GM19351 (cell line): Measurements from ENCODE around the gene EPB41L5.
"Not testable (repeated sequence)": the region's sequence is repeated elsewhere in the genome, so short reads cannot be mapped to it uniquely, and the experiment has no call there.

Experiments used
- ATAC-seq: cut with Tn5 transposase; IDR thresholded peaks from one replicate; pipeline ENCODE4 v1.9.1; 2021; ENCODE audit warnings: mild to moderate bottlenecking, moderate library complexity; ENCODE audit not compliant: unreplicated experiment

The EPB41L5 gene

DNA sequence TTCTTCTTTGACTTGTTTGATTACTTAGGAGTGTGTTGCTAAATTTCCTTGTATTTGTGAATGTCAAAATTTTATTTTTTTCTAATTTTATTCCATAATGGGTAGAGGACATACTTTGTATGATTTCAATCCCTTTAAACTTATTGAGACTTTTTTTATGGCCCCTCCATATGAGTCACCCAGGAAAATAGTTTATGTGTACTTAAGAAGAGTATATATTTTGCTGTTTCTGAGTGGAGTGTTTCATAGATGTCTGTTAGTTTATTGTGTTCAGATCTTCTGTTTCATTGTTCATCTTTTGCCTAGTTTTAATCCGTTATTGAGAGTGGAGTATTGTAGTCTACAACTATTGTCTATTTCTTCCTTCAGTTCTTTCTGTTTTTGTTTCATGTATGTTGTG is 81.9 kb downstream of the EPB41L5 start:
- no peak for ATAC-seq

DNA sequence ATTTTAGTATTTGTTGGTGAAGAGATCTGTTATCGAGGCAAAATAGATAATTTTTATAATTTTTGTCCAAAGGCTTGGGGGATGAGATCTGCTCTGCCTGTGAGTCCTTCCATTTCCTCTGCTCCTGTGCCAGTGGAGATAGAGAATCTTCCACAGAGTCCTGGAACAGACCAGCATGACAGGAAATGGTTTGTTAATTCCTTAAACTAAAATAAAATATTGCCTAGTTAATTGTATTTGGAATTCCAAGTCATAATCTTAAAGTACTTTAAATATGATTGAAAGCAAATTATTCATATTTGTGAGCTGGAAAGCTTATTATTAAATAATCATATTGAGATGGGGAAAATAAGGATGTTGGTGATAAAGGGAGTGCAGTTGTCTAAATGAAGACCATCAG is 87.8 kb downstream of the EPB41L5 start:
- no peak for ATAC-seq

DNA sequence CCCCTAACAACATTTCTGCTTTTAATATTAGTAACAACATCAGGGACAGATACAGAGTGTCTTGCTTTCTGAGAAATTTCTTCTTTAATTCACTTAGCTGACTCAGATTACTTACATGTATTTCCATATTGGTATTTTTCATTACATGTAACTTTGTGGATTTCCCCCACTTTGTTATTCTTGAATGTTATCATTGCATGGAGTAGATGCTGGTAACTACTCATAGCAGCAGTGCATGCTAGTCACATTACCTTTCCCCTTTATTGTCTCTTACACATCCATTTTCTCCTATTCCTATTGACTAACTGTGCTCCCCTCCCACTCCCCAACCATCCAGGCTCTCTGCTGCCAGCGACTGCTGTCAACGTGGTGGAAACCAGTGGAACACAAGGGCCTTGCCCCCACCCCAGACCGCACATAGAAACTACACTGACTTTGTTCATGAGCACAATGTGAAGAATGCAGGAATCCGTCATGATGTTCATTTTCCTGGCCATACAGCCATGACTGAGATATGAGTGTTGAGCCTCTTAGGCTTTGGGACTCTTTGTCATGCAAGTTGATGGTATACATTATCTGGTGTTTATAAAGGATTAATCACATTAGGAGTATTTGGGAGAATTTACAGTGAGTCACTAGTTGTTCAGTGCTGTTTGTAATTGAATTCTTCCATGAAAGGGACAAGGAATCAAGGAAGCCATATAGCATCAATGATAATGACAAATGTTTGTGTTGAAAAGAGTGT is 91.0 kb downstream of the EPB41L5 start:
- no peak for ATAC-seq

DNA sequence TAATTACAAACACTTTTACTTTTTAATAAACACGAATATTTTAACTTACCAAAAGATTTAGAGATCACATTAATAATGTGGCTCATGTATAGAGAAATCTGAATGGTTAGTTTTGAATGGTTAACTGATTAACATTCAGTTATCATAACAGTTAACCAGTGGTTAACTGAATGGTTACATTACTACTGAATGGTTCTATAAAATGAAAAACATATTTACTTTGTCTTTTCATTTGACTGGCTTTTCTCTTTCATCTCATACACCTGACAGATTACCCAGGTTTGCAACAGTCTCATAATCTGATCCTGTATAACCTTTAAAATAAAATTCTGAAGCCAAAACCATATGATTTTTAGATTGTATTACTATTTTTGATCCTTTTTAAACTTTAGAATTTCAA is 91.9 kb downstream of the EPB41L5 start:
- no peak for ATAC-seq

DNA sequence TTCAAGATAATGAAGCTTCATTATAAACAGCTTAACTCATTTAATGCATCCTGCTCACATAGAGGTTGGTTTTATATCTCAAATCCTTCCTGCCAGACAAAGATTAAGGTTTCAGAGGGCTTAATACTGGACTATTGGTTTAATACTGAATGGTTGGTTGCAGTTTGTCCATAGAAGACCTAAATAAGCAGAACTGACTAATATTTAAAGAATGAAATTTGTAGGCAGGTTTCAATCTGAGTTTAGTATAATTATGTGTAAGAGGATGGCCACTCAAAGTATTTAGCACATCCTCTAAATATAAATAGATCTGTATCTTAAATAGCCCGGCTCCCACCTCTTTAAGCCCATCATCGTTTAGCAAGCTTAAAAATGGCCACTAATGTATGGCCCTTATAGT is 92.5 kb downstream of the EPB41L5 start:
- ATAC-seq, result peak; percentile 80

DNA sequence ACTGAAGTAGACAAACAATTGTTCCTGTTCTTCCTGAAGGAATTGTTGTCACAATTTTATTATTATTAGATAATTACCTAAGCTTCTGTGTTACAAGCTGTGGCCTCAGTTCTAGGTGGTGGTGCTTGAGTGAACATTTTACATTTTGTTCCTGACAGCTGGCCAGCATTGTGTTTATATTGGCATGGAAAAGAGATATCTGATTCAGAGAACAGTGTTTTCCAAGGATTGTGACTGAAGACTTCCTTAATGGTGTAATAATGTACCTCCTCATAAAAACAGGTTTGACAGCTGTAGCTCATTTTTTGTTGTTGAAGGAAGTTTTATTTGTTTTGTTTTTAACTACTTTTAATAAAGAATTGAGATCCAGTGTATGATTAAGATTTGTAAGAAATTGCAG is 95.2 kb downstream of the EPB41L5 start:
- ATAC-seq, result no peak

DNA sequence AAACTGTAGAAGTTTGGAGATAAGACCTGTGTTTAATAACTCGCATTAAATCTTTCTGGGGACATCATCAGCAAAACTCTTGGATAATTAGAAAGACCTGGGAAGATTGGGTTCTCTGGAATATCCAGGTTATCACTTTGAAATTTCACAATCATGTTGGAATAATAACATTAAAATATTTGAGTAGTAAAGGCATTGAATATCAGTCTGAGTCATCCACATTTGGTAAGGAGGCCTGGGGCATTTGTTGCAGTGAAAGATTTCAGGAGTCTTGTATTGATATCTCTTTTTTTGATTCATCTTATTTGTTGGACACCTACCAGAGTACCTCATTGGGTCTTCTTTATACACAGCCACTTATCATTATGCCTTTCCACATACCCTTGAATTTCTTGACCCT is 95.9 kb downstream of the EPB41L5 start:
- ATAC-seq, result no peak

DNA sequence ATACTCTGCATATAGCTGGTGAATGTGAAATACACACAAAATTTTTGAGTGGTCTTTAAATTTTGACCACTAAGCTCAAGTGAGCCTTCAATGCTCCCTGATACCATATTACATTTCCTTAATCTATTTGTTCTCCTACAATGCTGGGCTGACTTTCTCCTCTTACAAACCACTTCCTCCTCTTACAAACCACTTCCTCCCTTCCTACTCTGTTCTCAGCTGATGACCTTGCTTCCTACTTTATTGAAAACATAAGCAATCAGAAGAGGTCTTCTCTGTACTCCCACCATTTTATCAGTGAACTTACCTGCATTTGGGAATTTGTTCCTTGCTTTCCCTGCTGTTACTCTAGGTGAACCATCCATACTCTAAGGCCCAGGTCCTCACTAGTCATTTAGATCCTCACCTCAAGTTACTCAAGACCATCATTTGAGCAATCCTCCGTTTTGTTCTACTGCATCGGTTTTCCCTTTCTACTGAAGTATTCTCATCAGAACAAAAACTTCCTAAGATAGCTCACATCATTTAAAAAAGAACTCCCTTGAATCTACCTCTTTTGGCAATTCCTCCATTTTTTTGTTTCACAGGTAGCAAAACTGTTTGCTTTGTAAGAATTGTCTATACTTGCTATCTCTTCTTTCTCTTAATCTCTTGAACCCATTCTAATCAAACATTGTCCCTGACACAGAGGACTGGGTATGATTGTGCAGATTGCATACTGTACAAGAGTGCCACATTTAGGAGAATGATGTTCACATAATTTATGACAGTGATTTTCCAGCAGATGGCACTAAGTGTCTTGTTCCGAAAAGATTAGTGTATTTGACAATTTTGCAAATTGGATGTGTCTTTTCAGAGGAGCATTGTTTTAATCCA is 96.5 kb downstream of the EPB41L5 start:
- ATAC-seq, result peak; percentile 36

DNA sequence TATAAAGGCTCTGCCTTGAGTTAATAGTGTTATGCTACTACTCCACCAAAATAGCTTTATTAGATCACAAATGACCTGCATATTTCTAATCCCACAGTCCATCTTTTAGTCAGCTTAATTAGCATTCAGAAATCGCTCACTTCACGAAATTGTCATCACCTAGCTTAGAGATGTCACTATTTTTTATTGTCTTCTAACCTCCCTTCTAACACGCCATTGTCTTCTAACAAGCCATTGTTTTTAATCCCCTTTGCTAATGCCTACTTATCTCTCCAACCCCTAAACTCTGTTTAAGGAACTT is 97.1 kb downstream of the EPB41L5 start:
- no peak for ATAC-seq

DNA sequence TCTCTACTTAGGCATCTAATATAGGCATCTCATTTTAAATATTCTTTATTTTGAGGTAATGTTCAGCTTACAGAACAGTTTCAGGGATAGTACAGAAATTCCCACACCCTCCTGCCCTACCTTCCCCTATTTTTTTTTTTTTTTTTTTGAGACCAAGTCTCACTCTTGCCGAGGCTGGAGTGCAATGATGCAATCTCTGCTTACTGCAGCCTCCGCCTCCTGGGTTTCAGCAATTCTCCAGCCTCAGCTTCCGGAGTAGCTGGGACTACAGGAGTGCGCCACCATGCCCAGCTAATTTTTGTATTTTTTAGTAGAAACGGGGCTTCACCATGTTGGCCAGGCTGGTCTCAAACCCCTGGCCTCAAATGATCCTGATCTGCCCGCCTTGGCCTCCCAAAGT is 97.6 kb downstream of the EPB41L5 start:
- no peak for ATAC-seq

DNA sequence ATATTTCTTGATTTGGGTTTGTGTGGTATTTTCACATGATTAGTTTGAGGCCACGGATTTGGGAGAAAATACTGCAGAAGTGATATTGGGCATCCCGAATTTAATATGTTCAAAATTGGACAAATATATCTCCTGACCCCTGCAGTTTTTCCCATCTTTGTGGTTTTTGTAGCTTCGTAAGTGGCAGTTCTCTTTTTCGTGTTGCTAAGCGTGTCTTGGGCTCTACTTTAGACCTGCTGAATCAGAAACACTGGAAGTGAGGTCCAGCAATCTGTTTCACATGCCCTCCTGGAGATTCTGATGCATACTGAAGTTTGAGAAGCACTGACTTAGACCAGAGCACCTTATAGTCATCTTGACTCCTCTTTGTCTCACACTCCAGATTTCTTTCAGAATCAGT is 98.3 kb downstream of the EPB41L5 start:
- no peak for ATAC-seq

DNA sequence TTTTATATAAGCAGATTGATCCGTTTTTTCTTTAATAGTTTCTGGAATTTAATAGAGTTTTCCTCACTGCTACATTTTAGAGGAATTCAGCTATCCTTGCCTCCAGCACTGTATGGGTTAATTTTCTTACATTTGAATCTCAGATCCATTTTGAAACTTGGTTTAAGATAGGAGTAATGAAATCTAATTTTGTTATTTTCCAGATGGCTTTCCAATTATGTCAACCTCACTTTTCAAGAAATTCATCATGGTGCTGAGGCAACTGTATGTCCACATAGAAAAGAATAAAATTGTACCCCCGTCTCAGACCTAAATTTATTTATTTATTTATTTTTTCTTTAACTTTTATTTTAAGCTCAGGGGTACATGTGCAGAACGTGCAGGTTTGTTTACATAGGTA is 105.1 kb downstream of the EPB41L5 start:
- ATAC-seq, result no peak

DNA sequence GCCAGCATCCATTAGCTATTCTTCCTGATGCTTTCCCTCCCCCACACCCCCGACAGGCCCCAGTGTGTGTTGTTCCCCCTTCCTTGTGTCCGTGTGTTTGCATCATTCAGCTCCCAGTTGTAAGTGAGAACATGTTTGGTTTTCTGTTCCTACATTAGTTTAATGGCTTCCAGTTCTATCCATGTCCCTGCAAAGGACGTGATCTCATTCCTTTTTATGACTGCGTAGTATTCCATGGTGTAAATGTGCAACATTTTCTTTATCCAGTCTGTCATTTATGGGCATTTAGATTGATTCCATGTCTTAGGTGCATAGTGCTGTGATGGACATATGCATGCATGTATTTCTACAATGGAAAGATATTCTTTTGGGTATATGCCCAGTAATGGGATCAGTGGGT is 105.6 kb downstream of the EPB41L5 start:
- ATAC-seq, result no peak

DNA sequence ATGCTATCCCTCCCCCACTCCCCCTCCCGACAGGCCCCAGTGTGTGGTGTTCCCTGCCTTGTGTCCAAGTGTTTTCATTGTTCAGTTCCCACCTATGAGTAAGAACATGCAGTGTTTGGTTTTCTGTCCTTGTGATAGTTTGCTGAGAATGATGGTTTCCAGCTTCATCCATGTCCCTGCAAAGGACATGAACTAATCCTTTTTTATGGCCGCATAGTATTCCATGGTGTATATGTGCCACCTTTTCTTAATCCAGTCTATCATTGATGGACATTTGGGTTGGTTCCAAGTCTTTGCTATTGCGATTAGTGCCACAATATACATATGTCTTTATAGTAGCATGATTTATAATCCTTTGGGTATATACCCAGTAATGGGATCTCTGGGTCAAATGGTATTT is 108.5 kb downstream of the EPB41L5 start:
- not testable (repeated sequence) for ATAC-seq

DNA sequence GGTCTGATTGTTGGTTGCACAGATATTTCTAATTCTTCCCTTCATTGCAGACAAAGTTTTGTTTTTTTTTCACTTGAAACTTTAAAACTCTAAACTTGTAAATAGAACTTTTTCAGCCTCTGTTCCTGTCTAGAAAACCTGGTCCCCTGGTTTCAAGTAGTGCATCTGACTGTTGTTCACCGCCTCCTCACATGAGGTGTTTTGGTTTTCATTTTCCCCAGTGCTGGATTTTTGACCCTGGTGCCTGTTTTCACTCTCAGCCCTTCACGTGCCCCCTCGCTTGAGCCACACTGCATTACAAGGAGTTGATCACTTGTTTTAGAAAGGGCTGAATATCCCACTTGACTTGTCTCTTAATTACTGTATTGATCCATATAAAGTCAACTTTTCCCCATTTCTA is 110.2 kb downstream of the EPB41L5 start:
- ATAC-seq, result no peak

DNA sequence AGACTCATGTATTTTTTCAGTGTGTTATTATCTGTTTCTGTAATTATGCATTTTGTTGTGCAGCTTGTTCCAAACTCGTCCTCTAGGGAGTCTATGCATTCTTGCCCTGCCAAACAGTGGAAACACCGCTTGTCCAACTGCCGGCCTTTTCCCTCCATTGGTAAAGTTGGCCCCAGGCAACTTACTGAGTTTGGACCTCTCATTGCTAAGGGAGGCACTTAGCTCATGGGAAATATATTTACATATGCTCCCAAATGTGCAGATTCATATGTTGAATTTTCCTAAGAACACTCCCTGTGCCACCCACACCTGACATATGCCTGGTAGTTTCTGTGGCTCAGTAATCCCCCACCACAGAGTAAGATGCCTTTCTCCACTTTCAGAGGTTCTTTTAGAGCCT is 112.3 kb downstream of the EPB41L5 start:
- ATAC-seq, result no peak

DNA sequence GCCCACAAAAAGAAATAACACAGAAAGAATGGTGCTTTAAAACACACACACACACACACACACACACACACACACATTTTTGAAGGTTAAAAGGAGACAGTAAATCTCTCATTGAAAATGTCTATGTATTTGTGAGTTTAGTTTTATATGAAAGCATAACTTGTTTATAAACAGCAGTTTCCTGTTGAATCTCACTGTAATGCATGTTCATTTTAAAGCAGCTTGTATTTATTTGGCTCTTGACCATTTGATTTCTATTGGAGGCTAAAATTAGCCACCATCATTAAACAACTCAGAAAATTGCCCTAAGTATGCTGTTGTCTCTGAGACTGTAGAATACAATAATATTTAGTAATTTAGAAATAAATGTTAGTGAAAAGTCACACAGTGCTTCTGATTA is 115.3 kb downstream of the EPB41L5 start:
- no peak for ATAC-seq

DNA sequence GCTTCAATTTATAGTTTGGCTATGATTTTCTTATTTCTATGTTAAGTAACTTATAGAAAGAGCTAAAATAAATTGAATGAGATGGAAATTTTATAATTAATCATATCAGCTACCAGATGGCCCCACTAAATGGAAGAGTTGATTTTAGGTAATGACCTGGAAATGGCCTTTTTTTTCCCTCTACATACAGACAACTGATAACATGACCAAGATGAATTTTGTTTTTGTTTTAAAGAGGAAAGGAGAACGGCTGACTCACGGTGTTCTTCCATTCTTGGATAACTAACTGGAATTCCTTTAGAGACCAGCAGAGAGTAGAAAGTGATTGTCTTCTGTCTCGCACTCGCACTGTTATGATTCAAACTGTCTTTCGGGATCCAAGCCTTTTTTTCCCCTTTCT is 119.3 kb downstream of the EPB41L5 start:
- no peak for ATAC-seq

DNA sequence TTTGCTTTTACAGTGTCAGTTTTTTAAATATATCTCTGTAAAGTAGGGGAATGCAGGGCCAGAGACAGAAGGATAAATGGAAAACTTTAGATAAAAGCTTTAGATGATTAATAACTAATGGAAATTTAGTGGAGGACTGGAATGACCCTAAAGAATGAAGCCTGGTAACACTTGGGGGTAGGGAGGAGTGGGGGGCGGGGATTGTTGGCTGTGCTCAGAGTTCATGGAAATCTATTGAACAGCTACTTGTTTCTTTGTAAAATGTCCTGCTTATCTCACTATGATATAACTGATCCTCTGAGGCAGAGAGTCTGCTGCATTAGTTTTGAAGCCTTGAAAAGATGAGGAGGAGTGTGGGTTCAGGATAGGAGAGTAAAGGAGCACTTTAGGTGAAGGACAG is 119.8 kb downstream of the EPB41L5 start:
- ATAC-seq, result no peak

DNA sequence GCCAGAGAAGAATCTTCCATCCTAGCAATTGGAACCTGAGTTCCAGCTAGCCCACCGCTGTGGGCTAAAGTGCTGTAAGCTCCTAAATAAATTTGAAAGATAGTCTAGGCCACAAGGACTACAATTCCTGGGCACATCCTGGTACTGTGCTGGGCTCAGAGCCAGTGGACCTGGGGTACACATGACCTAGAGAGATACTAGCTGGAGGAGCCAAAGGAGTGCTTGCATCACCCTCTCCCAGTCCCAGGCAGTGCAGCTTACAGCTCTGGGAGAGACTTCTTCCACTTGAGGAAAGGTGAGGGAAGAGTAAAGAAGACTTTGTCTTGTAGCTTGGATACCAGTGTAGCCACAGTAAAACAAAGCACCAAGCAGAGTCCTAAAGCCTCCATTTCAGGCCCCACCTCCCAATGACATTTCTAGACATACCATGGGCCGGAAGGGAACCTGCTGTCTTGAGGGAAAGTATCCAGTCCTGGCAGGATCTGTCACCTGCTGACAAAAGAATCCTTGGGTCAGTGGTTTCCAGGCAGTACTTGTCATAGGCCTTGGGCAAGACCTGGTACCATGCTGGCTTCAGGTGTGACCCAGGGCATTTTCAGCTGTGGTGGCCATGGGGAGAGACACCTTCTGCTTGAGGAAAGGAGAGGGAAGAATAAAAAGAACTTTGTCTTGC is 120.8 kb downstream of the EPB41L5 start:
- ATAC-seq, result no peak

DNA sequence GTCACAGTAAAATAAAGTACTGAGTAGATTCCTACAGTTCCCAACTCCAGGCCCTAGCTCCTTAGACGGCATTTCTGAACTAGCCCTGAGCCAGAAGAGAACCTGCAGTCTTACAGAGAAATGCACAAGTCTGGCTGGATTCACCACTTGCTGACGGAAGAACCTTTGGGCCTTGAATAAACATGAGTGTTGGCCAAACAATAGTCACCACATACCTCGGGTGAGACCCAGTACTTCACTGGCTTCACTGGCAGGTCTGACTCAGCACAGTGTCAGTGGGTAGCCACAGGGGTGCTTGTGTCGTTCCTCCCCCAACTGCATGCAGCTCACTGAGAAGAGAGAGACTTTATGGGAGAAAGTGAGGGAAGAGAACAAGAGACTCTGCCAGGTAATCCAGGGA is 121.4 kb downstream of the EPB41L5 start:
- no peak for ATAC-seq

DNA sequence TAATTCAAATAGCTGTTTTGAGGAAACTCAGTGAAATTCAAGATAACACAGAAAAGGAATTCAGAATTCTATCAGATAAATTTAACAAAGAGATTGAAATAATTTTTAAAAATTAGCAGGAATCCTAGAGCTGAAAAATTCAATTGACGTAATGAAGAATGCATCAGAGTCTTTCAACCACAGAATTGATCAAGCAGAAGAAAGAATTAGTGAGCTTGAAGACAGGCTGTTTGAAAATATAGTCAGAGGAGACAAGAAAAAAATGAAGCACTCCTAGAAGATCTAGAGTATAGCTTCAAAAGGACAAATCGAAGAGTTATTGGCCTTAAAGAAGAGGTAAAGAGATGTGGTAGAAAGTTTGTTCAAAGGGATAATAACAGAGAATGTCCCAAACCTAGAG is 122.1 kb downstream of the EPB41L5 start:
- not testable (repeated sequence) for ATAC-seq
